Body of pancreas (tissue), 4 donors: ENCODE results near the gene GORASP2.

Experiments used
- POLR2A ChIP-seq, 3 donors: fragments of 450-650 bp; IDR thresholded peaks; one replicate each; pipeline ENCODE4 v1.6.1; 2016; ENCODE audit warnings: antibody characterized with exemption in 3 of 3, mild to moderate bottlenecking in 2 of 3
- TF ChIP-seq, protein P1 (sequence below), 7 experiments: fragments of 450-650 bp in 4 of 7; fragments of 200-600 bp in 3 of 7; sonication (generic) in 3 of 7; IDR thresholded peaks; one replicate each; pipeline ENCODE4 v1.5.1; 2016 to 2019; ENCODE audit warnings: antibody characterized with exemption in 7 of 7

- TF ChIP-seq, protein P1, sequence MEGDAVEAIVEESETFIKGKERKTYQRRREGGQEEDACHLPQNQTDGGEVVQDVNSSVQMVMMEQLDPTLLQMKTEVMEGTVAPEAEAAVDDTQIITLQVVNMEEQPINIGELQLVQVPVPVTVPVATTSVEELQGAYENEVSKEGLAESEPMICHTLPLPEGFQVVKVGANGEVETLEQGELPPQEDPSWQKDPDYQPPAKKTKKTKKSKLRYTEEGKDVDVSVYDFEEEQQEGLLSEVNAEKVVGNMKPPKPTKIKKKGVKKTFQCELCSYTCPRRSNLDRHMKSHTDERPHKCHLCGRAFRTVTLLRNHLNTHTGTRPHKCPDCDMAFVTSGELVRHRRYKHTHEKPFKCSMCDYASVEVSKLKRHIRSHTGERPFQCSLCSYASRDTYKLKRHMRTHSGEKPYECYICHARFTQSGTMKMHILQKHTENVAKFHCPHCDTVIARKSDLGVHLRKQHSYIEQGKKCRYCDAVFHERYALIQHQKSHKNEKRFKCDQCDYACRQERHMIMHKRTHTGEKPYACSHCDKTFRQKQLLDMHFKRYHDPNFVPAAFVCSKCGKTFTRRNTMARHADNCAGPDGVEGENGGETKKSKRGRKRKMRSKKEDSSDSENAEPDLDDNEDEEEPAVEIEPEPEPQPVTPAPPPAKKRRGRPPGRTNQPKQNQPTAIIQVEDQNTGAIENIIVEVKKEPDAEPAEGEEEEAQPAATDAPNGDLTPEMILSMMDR (IDR thresholded peaks at IDR 0.05): no peak
- no peak for TF ChIP-seq POLR2A (IDR thresholded peaks at IDR 0.05)
Measured at GRCh38 chr2:170891893-170892292, 37.2 kb upstream of the GORASP2 start.
